Endothelial cell of umbilical vein (primary cell): Measurements from ENCODE around the gene TUBGCP3. TPM values are rescaled to one million over a fixed set of nuclear protein-coding genes. Genes with fewer than 3 reads are reported as not detected.

Experiments used
- BruUV-seq: library from RNA; stranded (reverse); fragments of 400-500 nt; replicated peaks from 2 replicates; lab custom pipeline; 2021; lab: Mats Ljungman, UMichigan
- CTCF ChIA-PET: fragments of 300-600, 350-600 bp; sonication (Branson Sonifier 250); formaldehyde crosslinking; loops from one replicate; lab custom pipeline; 2021; ENCODE audit warnings: antibody characterized with exemption, inconsistent platforms; lab: Charles Lee
- POLR2A ChIA-PET: fragments of 300-600, 350-600 bp; sonication (Branson Sonifier 250); formaldehyde crosslinking; loops from one replicate; lab custom pipeline; 2021; ENCODE audit warnings: antibody characterized with exemption, inconsistent platforms; lab: Charles Lee
- DNase-seq: peaks from one replicate; pipeline ENCODE4 v3.0.0-alpha.2; 2011; ENCODE audit warnings: low read depth, low spot score
- FAIRE-seq: peaks from 2 replicates; lab custom pipeline; 2011; peaks lifted over from hg19 to GRCh38; lab: Jason Lieb, UNC
- H2AFZ ChIP-seq: 2 replicates; pipeline ENCODE4 v1.6.0; 2012; ENCODE audit warnings: low read depth, low read length, control low read depth, inconsistent platforms
- H3K27ac ChIP-seq: 2 replicates; pipeline ENCODE4 v1.5.1; 2011; ENCODE audit warnings: low read depth, mild to moderate bottlenecking, control low read depth, low read length, moderate library complexity; ENCODE audit not compliant: insufficient read depth
- H3K27me3 ChIP-seq, 2 experiments: 2 replicates each; pipeline versions ENCODE4 v1.6.0 to v1.6.1; 2011; ENCODE audit warnings: low read length in 2 of 2, mixed read lengths in 1 of 2; ENCODE audit not compliant: control insufficient read depth in 2 of 2, insufficient read depth in 2 of 2
- H3K36me3 ChIP-seq, 2 experiments: 2 replicates in 1 of 2; 3 replicates in 1 of 2; pipeline ENCODE4 v1.5.1; 2011; ENCODE audit warnings: low read length in 2 of 2, mild to moderate bottlenecking in 1 of 2, moderate library complexity in 1 of 2; ENCODE audit not compliant: control insufficient read depth in 2 of 2, insufficient read depth in 2 of 2; ENCODE audit errors: extremely low read depth in 1 of 2
- H3K4me1 ChIP-seq: 3 replicates; pipeline ENCODE4 v1.5.1; 2011; ENCODE audit warnings: mild to moderate bottlenecking, low read length; ENCODE audit not compliant: control insufficient read depth, insufficient read depth; ENCODE audit errors: extremely low read depth
- H3K4me2 ChIP-seq: 2 replicates; pipeline ENCODE4 v1.6.1; 2011; ENCODE audit warnings: low read length, control low read depth, mixed read lengths; ENCODE audit not compliant: insufficient read depth
- H3K4me3 ChIP-seq, 3 experiments: fragments of 200-600 bp in 1 of 3; sonication (generic), shearing (Covaris generic) in 1 of 3; replicated peaks in 1 of 3; 2 replicates each; pipeline ENCODE4 v1.5.1; 2011 to 2016; ENCODE audit warnings: control low read depth in 3 of 3, low read length in 3 of 3, mild to moderate bottlenecking in 2 of 3, inconsistent platforms in 1 of 3, low read depth in 1 of 3, moderate library complexity in 1 of 3; ENCODE audit not compliant: insufficient read depth in 1 of 3
- H3K79me2 ChIP-seq: 2 replicates; pipeline ENCODE4 v1.6.0; 2012; ENCODE audit warnings: low read length, inconsistent platforms; ENCODE audit not compliant: control insufficient read depth, insufficient read depth
- H3K9ac ChIP-seq: replicated peaks from 2 replicates; pipeline ENCODE3; 2011; ENCODE audit warnings: low read length, control low read depth; ENCODE audit not compliant: insufficient read depth; ENCODE audit errors: extremely low read depth
- H3K9me1 ChIP-seq: replicated peaks from 3 replicates; pipeline ENCODE4 v1.6.0; 2011; ENCODE audit warnings: mild to moderate bottlenecking, low read length; ENCODE audit not compliant: control insufficient read depth, insufficient read depth; ENCODE audit errors: extremely low read depth
- H3K9me3 ChIP-seq: replicated peaks from 2 replicates; pipeline ENCODE4 v1.5.1; 2012; ENCODE audit warnings: low read length, inconsistent platforms; ENCODE audit not compliant: control insufficient read depth, insufficient read depth
- H4K20me1 ChIP-seq: replicated peaks from 2 replicates; pipeline ENCODE3; 2011; ENCODE audit warnings: mild to moderate bottlenecking, low read length; ENCODE audit not compliant: control insufficient read depth, insufficient read depth; ENCODE audit errors: extremely low read depth
- FOS ChIP-seq: IDR thresholded peaks from 2 replicates; pipeline ENCODE4 v1.6.1; 2011; ENCODE audit warnings: mild to moderate bottlenecking, low read length, moderate library complexity, borderline replicate concordance; ENCODE audit not compliant: insufficient read depth
- JUN ChIP-seq: IDR thresholded peaks from 2 replicates; pipeline ENCODE4 v1.6.1; 2011; ENCODE audit warnings: borderline replicate concordance, low read depth; ENCODE audit not compliant: insufficient read length, insufficient read depth
- MYC ChIP-seq: IDR thresholded peaks from one replicate; pipeline ENCODE4 v1.6.1; 2011; ENCODE audit warnings: mild to moderate bottlenecking, low read depth, low read length
- POLR2AphosphoS5 ChIP-seq: IDR thresholded peaks from 2 replicates; pipeline ENCODE4 v1.6.1; 2012; ENCODE audit warnings: low read depth, mild to moderate bottlenecking, control low read depth, low read length, moderate library complexity; ENCODE audit not compliant: insufficient read depth
- dilution Hi-C: fragments of 300-500 bp; cut with MboI; formaldehyde crosslinking; loops from one replicate; pipeline ENCODE4 v1.15.0; 2019; ENCODE audit warnings: low sequenced_read_pairs; ENCODE audit not compliant: extremely low pct_ligation_motif_present
- intact Hi-C: fragments of 100-400 bp; cut with micrococcal nuclease; formaldehyde crosslinking; loops from one replicate; pipeline ENCODE4 v1.10.0; 2022
- polyA plus RNA-seq, 4 experiments: library from polyadenylated mRNA; depleted of rRNA in 3 of 4; stranded (reverse) in 3 of 4; unstranded in 1 of 4; fragments of >200 nt; gene quantifications; 2 replicates each; pipeline versions ENCODE4 v1.2.1 to v1.2.3, GENCODE V29; 2011 to 2012; ENCODE audit warnings: missing spikeins in 1 of 4
- total RNA-seq: library from RNA; stranded (reverse); gene quantifications from 2 replicates; pipeline ENCODE4 v1.2.3, GENCODE V29; 2021
- TF ChIP-seq, protein P1 (sequence below), 2 donors: IDR thresholded peaks; 1 replicate in 1 of 2; 2 replicates in 1 of 2; pipeline ENCODE4 v1.5.1; 2011; ENCODE audit warnings: low read length in 2 of 2, mild to moderate bottlenecking in 2 of 2, moderate library complexity in 2 of 2, control low read depth in 1 of 2, inconsistent platforms in 1 of 2, low read depth in 1 of 2; ENCODE audit not compliant: insufficient read depth in 1 of 2; ENCODE audit errors: extremely low read depth in 1 of 2

Gene TUBGCP3
- total and polyA plus RNA-seq, 2 donors (not counting 3 experiments of a cell fraction or from before 2014, with no cell fraction given): 36.4 to 47.7 TPM

- Histone ChIP-seq H3K27me3 (no peaks in the 10 kb centered on the region), H2AFZ (no peak overlapping the region), H3K9me1 (no peaks in the 10 kb centered on the region), H3K4me1 (peaks cover 35% of the 10 kb centered on the region), H4K20me1 (no peaks in the 10 kb centered on the region), H3K4me2 (peak overlapping the region; percentile 57), H3K9me3 (no peaks in the 10 kb centered on the region), H3K36me3 (no peaks in the 10 kb centered on the region), H3K79me2 (peaks cover 96% of the 10 kb centered on the region), H3K9ac (peak overlapping the region; percentile 64), H3K4me3 (peak overlapping the region in 1 of 3 experiments; percentile 50), H3K27ac (peak overlapping the region; percentile 89)
- no peak for TF ChIP-seq POLR2AphosphoS5
- TF ChIP-seq FOS: no peak
- no peak for TF ChIP-seq MYC
- peak; percentile 10 for TF ChIP-seq JUN
- TF ChIP-seq, protein P1, sequence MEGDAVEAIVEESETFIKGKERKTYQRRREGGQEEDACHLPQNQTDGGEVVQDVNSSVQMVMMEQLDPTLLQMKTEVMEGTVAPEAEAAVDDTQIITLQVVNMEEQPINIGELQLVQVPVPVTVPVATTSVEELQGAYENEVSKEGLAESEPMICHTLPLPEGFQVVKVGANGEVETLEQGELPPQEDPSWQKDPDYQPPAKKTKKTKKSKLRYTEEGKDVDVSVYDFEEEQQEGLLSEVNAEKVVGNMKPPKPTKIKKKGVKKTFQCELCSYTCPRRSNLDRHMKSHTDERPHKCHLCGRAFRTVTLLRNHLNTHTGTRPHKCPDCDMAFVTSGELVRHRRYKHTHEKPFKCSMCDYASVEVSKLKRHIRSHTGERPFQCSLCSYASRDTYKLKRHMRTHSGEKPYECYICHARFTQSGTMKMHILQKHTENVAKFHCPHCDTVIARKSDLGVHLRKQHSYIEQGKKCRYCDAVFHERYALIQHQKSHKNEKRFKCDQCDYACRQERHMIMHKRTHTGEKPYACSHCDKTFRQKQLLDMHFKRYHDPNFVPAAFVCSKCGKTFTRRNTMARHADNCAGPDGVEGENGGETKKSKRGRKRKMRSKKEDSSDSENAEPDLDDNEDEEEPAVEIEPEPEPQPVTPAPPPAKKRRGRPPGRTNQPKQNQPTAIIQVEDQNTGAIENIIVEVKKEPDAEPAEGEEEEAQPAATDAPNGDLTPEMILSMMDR (IDR thresholded peaks at IDR 0.05; ENCODE audit: extremely low read depth in 1 of 2, insufficient read depth in 1 of 2, low read depth in 1 of 2, low read length in 2 of 2): no peak
- POLR2A ChIA-PET: interaction anchor here (1.2 kb wide), 1 partner anchor 13 kb away, joined by 3 read pairs; no protein-coding TSS in a partner anchor
- dilution Hi-C loops: no loop called here
- intact Hi-C loops: loop anchor here (1.0 kb wide), 1 partner anchor 15 kb away; no protein-coding TSS in a partner anchor
- FAIRE-seq: peak; percentile 97
- CTCF ChIA-PET: interaction anchor here (1.0 to 1.2 kb wide), 2 partner anchors 11 to 14 kb away, joined by 3 read pairs; partner anchors contain the start of gene TUBGCP3
- BruUV-seq: TSS peak; percentile 69
- peak; percentile 80 for DNase-seq
Measured at GRCh38 chr13:112574416-112574815, 13.5 kb downstream of the TUBGCP3 start.
